Measurements from ENCODE around the gene CD6. TPM values are rescaled to one million over a fixed set of nuclear protein-coding genes. Genes with fewer than 3 reads are reported as not detected.

Gene CD6
- polyA plus RNA-seq, 1 donor (not counting 4 experiments of a cell fraction or from before 2014, with no cell fraction given), result 0.03 TPM

DNA sequence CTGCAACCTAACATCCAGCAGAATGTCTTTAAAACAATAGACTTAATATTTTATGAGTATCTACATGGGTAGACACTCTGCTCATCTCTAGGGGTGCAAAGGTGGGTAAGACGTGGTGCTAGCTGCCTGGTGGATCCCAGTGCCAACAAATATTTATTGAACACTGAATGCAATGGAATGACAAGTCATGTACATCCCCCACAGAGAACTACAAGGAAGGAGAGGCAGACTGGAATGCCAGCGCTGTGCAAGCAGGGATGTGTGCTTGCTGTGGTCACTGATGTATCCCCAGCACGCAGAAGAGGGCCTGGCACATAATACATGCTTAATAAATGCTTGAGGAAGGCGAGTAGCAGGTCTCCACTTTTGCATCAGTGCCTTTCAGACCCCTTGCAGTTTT lies 61.9 kb downstream of the CD6 start:
- no peaks in the 10 kb centered on the region for H3K4me1 ChIP-seq (ENCODE audit: control insufficient read depth, extremely low read depth, insufficient read depth, low read length)
- no peak overlapping the region for H2AFZ ChIP-seq (ENCODE audit: control insufficient read depth, low read length)
- H3K27me3 ChIP-seq (ENCODE audit: control insufficient read depth, extremely low read depth, insufficient read depth, low read length), result no peaks in the 10 kb centered on the region
- dilution Hi-C loops (cut with MboI; ENCODE audit: extremely low pct_ligation_motif_present, low sequenced_read_pairs), result no loop called here
- FAIRE-seq, result no peak
- H3K27ac ChIP-seq (ENCODE audit: control insufficient read depth, insufficient read depth, low read length), result no peak overlapping the region
- TF ChIP-seq EZH2 (IDR thresholded peaks at IDR 0.05; ENCODE audit: low read length) (no peak), CTCF (optimal IDR thresholded peaks at IDR 0.05 in 1 of 3, IDR thresholded peaks at IDR 0.05 in 1 of 3, conservative IDR thresholded peaks at IDR 0.05 in 1 of 3; ENCODE audit: extremely low read depth in 1 of 3, insufficient read depth in 2 of 3, low read length in 3 of 3) (no peak)
- H3K79me2 ChIP-seq (ENCODE audit: control insufficient read depth, insufficient read depth, low read length), result no peaks in the 10 kb centered on the region
- no peak overlapping the region for H3K9ac ChIP-seq (ENCODE audit: control insufficient read depth, extremely low read depth, insufficient read depth, low read length)
- DNase-seq (ENCODE audit: low read depth, low spot score), result no peak
- no peak overlapping the region for H3K4me2 ChIP-seq (ENCODE audit: control insufficient read depth, extremely low read depth, insufficient read depth, low read depth, low read length)
- no peaks in the 10 kb centered on the region for H4K20me1 ChIP-seq (ENCODE audit: control insufficient read depth, extremely low read depth, insufficient read depth, low read length)
- H3K36me3 ChIP-seq (ENCODE audit: control insufficient read depth in 2 of 2, extremely low read depth in 1 of 2, insufficient read depth in 2 of 2, low read length in 2 of 2), result no peaks in the 10 kb centered on the region
- no peak overlapping the region for H3K4me3 ChIP-seq (ENCODE audit: control insufficient read depth in 2 of 3, extremely low read depth in 1 of 3, insufficient read depth in 2 of 3, low read depth in 1 of 3, low read length in 3 of 3)
- H3K9me3 ChIP-seq (ENCODE audit: control insufficient read depth, low read depth, low read length), result no peaks in the 10 kb centered on the region
- H3K9me1 ChIP-seq (ENCODE audit: control insufficient read depth, extremely low read depth, insufficient read depth, low read length), result no peaks in the 10 kb centered on the region

GRCh38 chr11:61034111-61034510 lies 62.6 kb downstream of the CD6 start:
- Histone ChIP-seq H2AFZ (ENCODE audit: control insufficient read depth, low read length) (no peak overlapping the region), H3K9ac (ENCODE audit: control insufficient read depth, extremely low read depth, insufficient read depth, low read length) (no peak overlapping the region), H3K79me2 (ENCODE audit: control insufficient read depth, insufficient read depth, low read length) (no peaks in the 10 kb centered on the region), H3K27ac (ENCODE audit: control insufficient read depth, insufficient read depth, low read length) (no peak overlapping the region), H3K27me3 (ENCODE audit: control insufficient read depth, extremely low read depth, insufficient read depth, low read length) (no peaks in the 10 kb centered on the region), H3K4me3 (ENCODE audit: control insufficient read depth in 2 of 3, extremely low read depth in 1 of 3, insufficient read depth in 2 of 3, low read depth in 1 of 3, low read length in 3 of 3) (no peak overlapping the region), H4K20me1 (ENCODE audit: control insufficient read depth, extremely low read depth, insufficient read depth, low read length) (no peaks in the 10 kb centered on the region), H3K9me3 (ENCODE audit: control insufficient read depth, low read depth, low read length) (no peaks in the 10 kb centered on the region), H3K36me3 (ENCODE audit: control insufficient read depth in 2 of 2, extremely low read depth in 1 of 2, insufficient read depth in 2 of 2, low read length in 2 of 2) (no peaks in the 10 kb centered on the region), H3K4me1 (ENCODE audit: control insufficient read depth, extremely low read depth, insufficient read depth, low read length) (no peaks in the 10 kb centered on the region), H3K4me2 (ENCODE audit: control insufficient read depth, extremely low read depth, insufficient read depth, low read depth, low read length) (no peak overlapping the region), H3K9me1 (ENCODE audit: control insufficient read depth, extremely low read depth, insufficient read depth, low read length) (no peaks in the 10 kb centered on the region)
- FAIRE-seq (no peak), DNase-seq (ENCODE audit: low read depth, low spot score) (no peak)
- dilution Hi-C loops (cut with MboI; ENCODE audit: extremely low pct_ligation_motif_present, low sequenced_read_pairs), result no loop called here
- TF ChIP-seq CTCF (optimal IDR thresholded peaks at IDR 0.05 in 1 of 3, IDR thresholded peaks at IDR 0.05 in 1 of 3, conservative IDR thresholded peaks at IDR 0.05 in 1 of 3; ENCODE audit: extremely low read depth in 1 of 3, insufficient read depth in 2 of 3, low read length in 3 of 3) (no peak), EZH2 (IDR thresholded peaks at IDR 0.05; ENCODE audit: low read length) (no peak)

Data from keratinocyte (primary cell).